Astrocyte (in vitro differentiated cells and primary cell): ENCODE measurements around the gene GOSR2. TPM values are rescaled to one million over a fixed set of nuclear protein-coding genes. Genes with fewer than 3 reads are reported as not detected.

Experiments used
- DNase-seq: peaks from one replicate; pipeline ENCODE4 v3.0.0-alpha.2; 2010; ENCODE audit warnings: low read depth
- FAIRE-seq: peaks from 2 replicates; lab custom pipeline; 2011; peaks lifted over from hg19 to GRCh38; lab: Jason Lieb, UNC
- H2AFZ ChIP-seq: 2 replicates; pipeline ENCODE4 v1.6.0; 2012; ENCODE audit warnings: low read depth, low read length, inconsistent platforms
- H3K27ac ChIP-seq: 2 replicates; pipeline ENCODE4 v1.5.1; 2011; ENCODE audit warnings: low read depth, low read length, inconsistent platforms
- H3K27me3 ChIP-seq: 2 replicates; pipeline ENCODE4 v1.6.0; 2011; ENCODE audit warnings: low read length, inconsistent platforms; ENCODE audit not compliant: insufficient read depth
- H3K36me3 ChIP-seq: 2 replicates; pipeline ENCODE4 v1.5.1; 2011; ENCODE audit warnings: low read length, inconsistent platforms; ENCODE audit not compliant: insufficient read depth
- H3K4me1 ChIP-seq: 2 replicates; pipeline ENCODE4 v1.5.1; 2011; ENCODE audit warnings: low read length, inconsistent platforms; ENCODE audit not compliant: insufficient read depth
- H3K4me2 ChIP-seq: 2 replicates; pipeline ENCODE4 v1.6.0; 2012; ENCODE audit warnings: low read length, inconsistent platforms
- H3K4me3 ChIP-seq: 2 replicates; pipeline ENCODE4 v1.5.1; 2011; ENCODE audit warnings: low read depth, mild to moderate bottlenecking, low read length, inconsistent platforms; ENCODE audit not compliant: insufficient read depth
- H3K79me2 ChIP-seq: 2 replicates; pipeline ENCODE4 v1.6.0; 2012; ENCODE audit warnings: mild to moderate bottlenecking, low read length, inconsistent platforms; ENCODE audit not compliant: insufficient read depth
- H3K9ac ChIP-seq: 2 replicates; pipeline ENCODE4 v1.6.0; 2012; ENCODE audit warnings: mild to moderate bottlenecking, low read length, inconsistent platforms
- H3K9me3 ChIP-seq: 2 replicates; pipeline ENCODE4 v1.5.1; 2012; ENCODE audit warnings: low read depth, mild to moderate bottlenecking, low read length, inconsistent platforms; ENCODE audit not compliant: insufficient read depth
- H4K20me1 ChIP-seq: 2 replicates; pipeline ENCODE4 v1.6.0; 2012; ENCODE audit warnings: low read length, inconsistent platforms; ENCODE audit not compliant: insufficient read depth
- H3K27ac Mint-ChIP-seq: one replicate; pipeline ENCODE4 v1.8.0; 2021; ENCODE audit warnings: mild to moderate bottlenecking, mixed read lengths; ENCODE audit not compliant: unreplicated experiment
- H3K27me3 Mint-ChIP-seq: one replicate; pipeline ENCODE4 v1.8.0; 2021; ENCODE audit warnings: low read depth, mixed read lengths; ENCODE audit not compliant: unreplicated experiment
- H3K36me3 Mint-ChIP-seq: one replicate; pipeline ENCODE4 v1.8.0; 2021; ENCODE audit warnings: low read depth, mixed read lengths; ENCODE audit not compliant: unreplicated experiment
- H3K4me1 Mint-ChIP-seq: one replicate; pipeline ENCODE4 v1.8.0; 2021; ENCODE audit warnings: low read depth, mixed read lengths; ENCODE audit not compliant: unreplicated experiment
- H3K4me3 Mint-ChIP-seq: one replicate; pipeline ENCODE4 v1.8.0; 2021; ENCODE audit warnings: mild to moderate bottlenecking, moderate library complexity, mixed read lengths; ENCODE audit not compliant: unreplicated experiment
- H3K9me3 Mint-ChIP-seq: one replicate; pipeline ENCODE4 v1.8.0; 2021; ENCODE audit warnings: mild to moderate bottlenecking, mixed read lengths; ENCODE audit not compliant: unreplicated experiment
- EZH2 ChIP-seq: IDR thresholded peaks from 2 replicates; pipeline ENCODE4 v1.6.1; 2012; ENCODE audit warnings: mild to moderate bottlenecking, low read length, inconsistent platforms; ENCODE audit not compliant: insufficient read depth
- total RNA-seq: library from RNA; stranded (reverse); gene quantifications from 2 replicates; pipeline ENCODE4 v1.2.1, GENCODE V29; 2021
- TF ChIP-seq, protein P1 (sequence below): IDR thresholded peaks from 2 replicates; pipeline ENCODE4 v1.5.1; 2011; ENCODE audit warnings: low read depth, mild to moderate bottlenecking, inconsistent platforms, low read length, moderate library complexity; ENCODE audit not compliant: insufficient read depth

Gene GOSR2
- total RNA-seq, 1 donor from 2014 or later = 67.0 TPM

DNA sequence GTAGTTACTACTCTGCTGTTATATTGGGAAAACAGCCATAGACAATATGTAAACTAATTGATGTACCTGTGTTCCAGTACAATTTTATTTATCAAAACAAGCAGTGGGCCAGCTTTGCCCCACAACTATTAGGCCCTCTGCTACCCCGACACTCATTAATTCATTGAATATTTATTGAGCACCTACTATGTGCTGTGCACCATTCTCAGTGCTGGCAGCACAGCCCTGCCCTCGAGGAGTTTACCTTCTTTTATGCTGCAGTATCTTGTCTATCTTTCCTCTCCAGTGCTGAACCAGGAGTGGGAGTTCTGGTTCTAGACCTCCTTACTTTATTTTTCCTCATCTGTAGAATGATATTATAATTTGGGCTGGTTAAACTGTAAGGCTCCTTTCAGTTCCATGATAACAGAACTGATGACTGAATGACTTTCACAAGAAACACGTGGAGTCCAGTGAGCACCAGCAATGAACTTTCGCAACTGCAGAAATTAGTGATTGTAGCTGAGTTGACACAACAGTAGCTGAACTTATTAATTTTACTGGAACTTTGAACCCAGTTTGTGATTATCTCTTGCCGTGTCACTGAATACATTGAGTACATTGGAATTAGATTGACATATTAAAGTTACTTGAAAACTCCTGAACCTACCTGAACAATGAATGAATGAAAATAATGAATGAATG is 2.4 kb downstream of the GOSR2 start:
- Mint-ChIP-seq H3K27ac (peak overlapping the region; percentile 31), H3K36me3 (peaks cover 1% of the 10 kb centered on the region), H3K27me3 (no peaks in the 10 kb centered on the region), H3K4me1 (peaks cover 50% of the 10 kb centered on the region), H3K9me3 (no peaks in the 10 kb centered on the region), H3K4me3 (peak overlapping the region; percentile 9)
- no peak overlapping the region for H2AFZ ChIP-seq
- no peak for DNase-seq
- FAIRE-seq = no peak
- H3K4me3 ChIP-seq = no peak overlapping the region
- H3K27me3 ChIP-seq = no peaks in the 10 kb centered on the region
- H3K9me3 ChIP-seq = no peaks in the 10 kb centered on the region
- peaks cover 28% of the 10 kb centered on the region for H3K4me1 ChIP-seq
- no peak for TF ChIP-seq EZH2
- TF ChIP-seq, protein P1, sequence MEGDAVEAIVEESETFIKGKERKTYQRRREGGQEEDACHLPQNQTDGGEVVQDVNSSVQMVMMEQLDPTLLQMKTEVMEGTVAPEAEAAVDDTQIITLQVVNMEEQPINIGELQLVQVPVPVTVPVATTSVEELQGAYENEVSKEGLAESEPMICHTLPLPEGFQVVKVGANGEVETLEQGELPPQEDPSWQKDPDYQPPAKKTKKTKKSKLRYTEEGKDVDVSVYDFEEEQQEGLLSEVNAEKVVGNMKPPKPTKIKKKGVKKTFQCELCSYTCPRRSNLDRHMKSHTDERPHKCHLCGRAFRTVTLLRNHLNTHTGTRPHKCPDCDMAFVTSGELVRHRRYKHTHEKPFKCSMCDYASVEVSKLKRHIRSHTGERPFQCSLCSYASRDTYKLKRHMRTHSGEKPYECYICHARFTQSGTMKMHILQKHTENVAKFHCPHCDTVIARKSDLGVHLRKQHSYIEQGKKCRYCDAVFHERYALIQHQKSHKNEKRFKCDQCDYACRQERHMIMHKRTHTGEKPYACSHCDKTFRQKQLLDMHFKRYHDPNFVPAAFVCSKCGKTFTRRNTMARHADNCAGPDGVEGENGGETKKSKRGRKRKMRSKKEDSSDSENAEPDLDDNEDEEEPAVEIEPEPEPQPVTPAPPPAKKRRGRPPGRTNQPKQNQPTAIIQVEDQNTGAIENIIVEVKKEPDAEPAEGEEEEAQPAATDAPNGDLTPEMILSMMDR = no peak
- H4K20me1 ChIP-seq = peaks cover 64% of the 10 kb centered on the region
- no peak overlapping the region for H3K9ac ChIP-seq
- no peak overlapping the region for H3K4me2 ChIP-seq
- H3K79me2 ChIP-seq = peaks cover 74% of the 10 kb centered on the region
- no peak overlapping the region for H3K27ac ChIP-seq
- no peaks in the 10 kb centered on the region for H3K36me3 ChIP-seq

DNA sequence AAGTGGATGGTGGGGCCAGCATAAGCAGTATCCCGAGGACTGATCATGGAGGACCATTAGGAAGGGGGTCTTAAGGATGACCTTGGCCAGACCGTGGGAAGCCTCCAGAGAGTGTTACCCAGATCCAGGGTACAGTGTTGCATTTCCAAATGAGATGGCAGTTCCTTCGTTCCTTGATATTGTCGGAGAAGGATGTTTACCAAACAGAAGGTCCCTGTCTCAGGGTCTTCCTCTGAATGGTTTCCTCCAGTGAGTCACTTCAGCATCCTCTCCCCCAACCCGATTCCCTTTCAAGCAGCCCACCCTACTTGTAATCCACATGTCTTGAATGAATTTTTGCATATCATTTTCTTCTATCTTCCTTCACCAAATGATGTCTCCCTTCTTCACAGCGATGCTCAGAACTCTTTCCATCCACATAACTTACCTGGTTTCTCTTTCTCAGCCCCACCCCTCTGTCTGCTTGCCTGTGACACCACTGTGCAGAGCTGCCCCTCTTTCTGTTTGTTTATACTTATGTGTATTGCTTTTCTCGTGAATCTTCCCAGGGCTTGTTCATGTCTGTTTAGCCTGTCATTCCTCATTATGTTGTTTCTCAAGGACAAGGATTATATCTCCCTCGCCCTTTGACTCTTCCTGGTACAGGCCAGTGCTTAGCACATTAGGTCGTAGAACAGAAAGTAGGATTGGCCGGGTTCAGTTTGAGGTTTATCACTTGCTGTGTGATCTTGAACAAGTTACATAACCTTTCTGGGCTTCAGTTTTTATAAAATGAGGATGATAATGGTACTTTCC is 5.7 kb downstream of the GOSR2 start:
- H3K27ac Mint-ChIP-seq = peak overlapping the region; percentile 43
- H3K36me3 Mint-ChIP-seq = peaks cover 20% of the 10 kb centered on the region
- peaks cover 73% of the 10 kb centered on the region for H3K79me2 ChIP-seq
- H3K9me3 Mint-ChIP-seq = no peaks in the 10 kb centered on the region
- H3K36me3 ChIP-seq = peaks cover 27% of the 10 kb centered on the region
- H3K9me3 ChIP-seq = no peaks in the 10 kb centered on the region
- peak overlapping the region; percentile 28 for H3K9ac ChIP-seq
- H3K27me3 ChIP-seq = no peaks in the 10 kb centered on the region
- peaks cover 27% of the 10 kb centered on the region for H3K4me1 ChIP-seq
- no peak for FAIRE-seq
- peaks cover 62% of the 10 kb centered on the region for H3K4me1 Mint-ChIP-seq
- TF ChIP-seq EZH2 = no peak
- TF ChIP-seq, protein P1 = no peak
- DNase-seq = no peak
- no peak overlapping the region for H2AFZ ChIP-seq
- H3K4me2 ChIP-seq = peak overlapping the region; percentile 44
- peak overlapping the region; percentile 2 for H3K4me3 Mint-ChIP-seq
- peak overlapping the region; percentile 16 for H3K4me3 ChIP-seq
- peak overlapping the region; percentile 38 for H3K27ac ChIP-seq
- no peaks in the 10 kb centered on the region for H3K27me3 Mint-ChIP-seq
- peaks cover 87% of the 10 kb centered on the region for H4K20me1 ChIP-seq

DNA sequence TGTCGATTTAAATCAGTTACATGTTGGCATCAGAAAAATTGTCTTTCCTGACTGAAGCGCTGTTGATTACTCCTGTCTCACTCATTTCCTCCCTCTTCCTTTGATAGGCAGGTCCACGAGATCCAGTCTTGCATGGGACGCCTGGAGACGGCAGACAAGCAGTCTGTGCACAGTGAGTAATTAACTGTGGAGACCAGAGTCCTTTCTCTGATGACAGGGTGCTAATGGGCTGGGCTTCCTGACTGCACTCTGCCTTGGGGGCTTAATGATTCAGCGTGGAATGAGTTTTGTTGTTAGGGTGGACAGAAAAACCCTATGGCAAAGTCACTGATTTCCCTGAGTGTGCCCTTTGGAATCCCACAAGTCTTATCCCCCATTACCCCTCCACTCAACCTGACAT is 6.5 kb downstream of the GOSR2 start:
- H4K20me1 ChIP-seq = peaks cover 88% of the 10 kb centered on the region
- peaks cover 20% of the 10 kb centered on the region for H3K4me1 ChIP-seq
- H3K4me3 Mint-ChIP-seq = peak overlapping the region; percentile 62
- peaks cover 57% of the 10 kb centered on the region for H3K4me1 Mint-ChIP-seq
- peaks cover 66% of the 10 kb centered on the region for H3K79me2 ChIP-seq
- peak overlapping the region; percentile 38 for H3K27ac ChIP-seq
- no peaks in the 10 kb centered on the region for H3K9me3 Mint-ChIP-seq
- peak overlapping the region; percentile 43 for H3K27ac Mint-ChIP-seq
- H3K4me3 ChIP-seq = peak overlapping the region; percentile 16
- FAIRE-seq (peak; percentile 54), DNase-seq (peak; percentile 49)
- H3K36me3 ChIP-seq = peaks cover 34% of the 10 kb centered on the region
- H3K9me3 ChIP-seq = no peaks in the 10 kb centered on the region
- H2AFZ ChIP-seq = no peak overlapping the region
- no peaks in the 10 kb centered on the region for H3K27me3 Mint-ChIP-seq
- H3K9ac ChIP-seq = peak overlapping the region; percentile 28
- no peaks in the 10 kb centered on the region for H3K27me3 ChIP-seq
- no peak for TF ChIP-seq EZH2
- TF ChIP-seq, protein P1 = no peak
- H3K36me3 Mint-ChIP-seq = peaks cover 20% of the 10 kb centered on the region
- H3K4me2 ChIP-seq = peak overlapping the region; percentile 44
